Esophagus squamous epithelium (tissue), 4 donors: Measurements from ENCODE around the gene HDGFL2.

Experiments
- CTCF ChIP-seq, 6 experiments: fragments of 450-650 bp in 4 of 6; fragments of 200-600 bp in 2 of 6; sonication (generic) in 2 of 6; IDR thresholded peaks; one replicate each; pipeline ENCODE4 v1.5.1; 2016 to 2019; ENCODE audit warnings: antibody characterized with exemption in 6 of 6, mild to moderate bottlenecking in 4 of 6, moderate library complexity in 4 of 6
- POLR2A ChIP-seq, 4 donors: fragments of 450-650 bp; IDR thresholded peaks; one replicate each; pipeline ENCODE4 v1.6.1; 2017; ENCODE audit warnings: antibody characterized with exemption in 4 of 4, mild to moderate bottlenecking in 4 of 4, moderate library complexity in 3 of 4

- peak in 5 of 6 experiments; percentile 45 to 64 (median 51) for TF ChIP-seq CTCF (IDR thresholded peaks at IDR 0.05)
- TF ChIP-seq POLR2A (IDR thresholded peaks at IDR 0.05): no peak
Observed at GRCh38 chr19:4523306-4524110, 51.4 kb downstream of the HDGFL2 start.
